GM21360 (cell line): ENCODE measurements around the gene CDKN3.
"Not testable (repeated sequence)": the region's sequence is repeated elsewhere in the genome, so short reads cannot be mapped to it uniquely, and the experiment has no call there.

ENCODE experiments used
- ATAC-seq: cut with Tn5 transposase; IDR thresholded peaks from one replicate; pipeline ENCODE4 v1.9.1; 2021; ENCODE audit warnings: mild to moderate bottlenecking, moderate library complexity; ENCODE audit not compliant: unreplicated experiment

CDKN3 gene

DNA sequence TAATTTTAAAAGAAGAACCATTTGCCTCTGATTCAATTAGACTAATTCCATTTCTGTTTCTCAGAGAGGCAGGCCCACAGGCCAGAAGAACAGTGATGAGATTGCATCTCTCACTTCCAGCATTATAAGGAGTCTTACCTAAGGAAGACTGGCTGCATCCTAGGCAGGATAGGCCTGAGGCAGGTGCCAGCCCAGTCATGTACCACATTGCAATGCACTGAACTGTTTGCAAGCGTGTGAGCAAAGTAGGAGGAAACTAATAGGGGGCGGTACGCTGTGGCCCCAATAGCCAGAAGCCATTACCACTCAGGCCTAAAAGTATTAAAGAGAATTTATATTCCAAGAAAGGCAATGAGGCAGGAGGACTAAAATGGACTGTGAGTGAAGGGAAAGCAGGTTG lies 56.4 kb downstream of the CDKN3 start:
- no peak for ATAC-seq

DNA sequence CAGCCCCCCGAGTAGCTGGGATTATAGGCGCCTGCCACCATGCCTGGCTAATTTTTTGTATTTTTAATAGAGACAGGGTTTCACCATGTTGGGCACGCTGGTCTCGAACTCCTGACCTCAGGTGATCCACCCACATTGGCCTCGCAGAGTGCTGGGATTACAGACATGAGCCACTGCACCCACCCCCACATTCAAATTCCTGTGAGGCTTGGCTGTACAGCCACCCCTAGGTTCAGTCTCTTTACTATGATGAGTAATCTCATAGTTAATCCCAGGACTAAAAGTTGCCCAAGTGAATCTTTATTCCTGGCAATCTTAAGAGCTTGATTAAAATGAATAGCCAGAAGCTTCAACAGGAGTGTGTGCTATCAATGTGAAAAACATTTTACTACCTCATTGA lies 57.2 kb downstream of the CDKN3 start:
- ATAC-seq = not testable (repeated sequence)

- no peak for ATAC-seq
These were observed 58.6 kb downstream of the CDKN3 start for GRCh38 chr14:54455363-54455762.

DNA sequence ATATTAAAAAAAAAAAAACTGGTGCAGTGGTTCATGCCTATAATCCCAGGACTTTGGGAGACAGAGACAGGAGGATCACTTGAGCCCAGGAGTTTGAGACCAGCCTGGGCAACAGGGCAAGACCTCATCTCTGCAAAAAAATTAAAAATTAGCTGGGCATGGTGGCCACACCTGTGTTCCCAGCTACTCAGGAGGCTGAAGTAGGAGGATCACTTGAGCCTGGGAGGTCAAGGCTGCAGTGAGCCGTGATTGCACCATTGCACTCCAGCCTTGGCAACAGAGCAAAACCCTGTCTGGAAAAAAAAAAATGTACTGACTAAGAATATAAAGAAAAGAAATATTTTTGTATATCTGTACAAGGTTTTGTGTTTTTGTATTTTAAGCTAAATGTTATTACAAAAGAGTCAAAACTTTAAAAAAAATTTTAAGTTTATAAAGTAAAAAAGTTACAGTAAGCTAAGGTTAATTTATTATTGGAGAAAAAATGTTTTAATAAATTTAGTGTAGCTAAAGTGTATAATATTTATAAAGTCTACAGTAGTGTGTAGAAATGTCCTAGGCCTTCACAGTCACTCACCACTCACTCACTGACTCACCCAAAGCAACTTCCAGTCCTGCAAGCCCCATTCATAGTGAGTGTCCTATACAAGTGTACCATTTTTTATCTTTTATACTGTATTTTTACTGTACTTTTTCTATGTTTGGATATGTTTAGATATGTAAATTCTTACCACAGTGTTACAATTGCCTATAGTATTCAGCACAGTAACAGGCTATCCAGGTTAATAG lies 60.2 kb downstream of the CDKN3 start:
- ATAC-seq = not testable (repeated sequence)

DNA sequence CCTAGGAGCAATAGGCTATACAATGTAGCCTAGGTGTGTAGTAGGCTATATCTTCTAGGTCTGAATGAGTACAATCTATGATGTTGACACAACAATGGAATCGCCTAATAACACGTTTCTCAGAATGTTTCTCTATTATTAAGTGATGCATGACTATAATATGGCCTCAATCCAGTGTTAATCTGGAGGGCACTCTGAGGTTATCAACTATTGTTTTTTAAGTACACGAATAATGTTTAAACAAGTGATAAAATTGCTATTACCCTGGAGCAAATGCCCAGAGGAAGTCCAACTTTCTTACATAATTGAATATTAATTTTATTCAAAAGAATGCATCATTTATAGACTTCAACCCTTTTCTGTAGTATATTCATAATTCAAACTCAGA lies 60.8 kb downstream of the CDKN3 start:
- ATAC-seq = no peak

DNA sequence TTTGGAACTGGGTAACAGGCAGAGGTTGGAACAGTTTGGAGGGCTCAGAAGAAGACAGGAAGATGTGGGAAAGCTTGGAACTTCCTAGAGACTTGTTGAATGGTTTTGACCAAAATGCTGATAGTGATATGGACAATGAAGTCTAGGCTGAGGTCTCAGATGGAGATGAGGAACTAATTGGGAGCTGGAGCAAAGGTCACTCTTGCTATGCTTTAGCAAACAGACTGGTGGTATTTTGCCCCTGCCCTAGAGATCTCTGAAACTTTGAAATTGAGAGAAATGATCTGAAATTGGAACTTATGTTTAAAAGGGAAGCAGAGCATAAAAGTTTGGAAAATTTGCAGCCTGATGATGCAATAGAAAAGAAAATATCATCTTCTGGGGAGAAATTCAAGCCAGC lies 61.7 kb downstream of the CDKN3 start:
- not testable (repeated sequence) for ATAC-seq

DNA sequence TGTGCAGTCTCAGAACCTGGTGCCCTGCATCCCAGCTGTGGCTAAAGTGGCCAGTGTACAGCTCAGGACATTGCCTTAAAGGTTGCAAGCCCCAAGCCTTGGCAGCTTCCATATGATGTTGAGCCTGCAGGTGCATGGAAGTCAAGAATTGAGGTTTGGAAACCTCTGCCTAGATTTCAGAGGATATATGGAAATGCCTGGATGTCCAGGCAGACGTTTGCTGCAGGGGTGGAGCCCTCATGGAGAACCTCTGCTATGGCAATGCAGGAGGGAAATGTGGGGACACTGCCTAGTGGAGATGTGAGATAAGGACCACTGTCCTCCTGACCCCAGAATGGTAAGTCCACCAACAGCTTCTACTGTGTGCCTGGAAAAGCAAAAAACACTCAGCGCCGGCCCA lies 62.3 kb downstream of the CDKN3 start:
- ATAC-seq = no peak

- ATAC-seq = no peak
These were observed 65.2 kb downstream of the CDKN3 start for GRCh38 chr14:54462048-54462447.

DNA sequence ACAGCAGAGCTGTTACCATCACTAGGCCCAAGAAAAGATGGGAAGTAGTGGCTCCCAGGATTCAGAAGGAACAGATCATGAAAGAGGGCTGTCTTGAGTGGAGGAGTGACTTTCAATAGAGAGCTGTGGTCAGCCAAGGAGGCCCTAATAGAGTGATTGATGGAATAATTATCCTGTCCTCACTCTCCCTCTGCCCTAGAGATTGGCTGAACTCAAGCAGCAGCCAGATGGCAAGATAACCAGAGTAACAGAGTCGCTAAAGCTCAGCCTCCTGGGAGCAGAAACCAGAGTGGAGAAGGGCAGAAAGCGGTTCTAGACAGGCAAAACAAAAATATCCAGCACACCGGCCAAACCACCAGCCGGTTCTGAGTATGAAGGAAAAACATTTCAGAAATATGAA lies 68.8 kb downstream of the CDKN3 start:
- ATAC-seq = no peak

GRCh38 chr14:54467280-54467679 lies 70.5 kb downstream of the CDKN3 start:
- ATAC-seq = no peak
